IMR-90 (cell line): Measurements from ENCODE around the gene MCM3AP. TPM values are rescaled to one million over a fixed set of nuclear protein-coding genes. Genes with fewer than 3 reads are reported as not detected.

Source experiments
- ATAC-seq: fragments of 200-7000 bp; cut with Tn5 transposase; 2 replicates; pipeline ENCODE4 v1.9.1; 2020; ENCODE audit warnings: low read depth, mild to moderate bottlenecking, moderate library complexity
- BruUV-seq: library from RNA; stranded (reverse); fragments of 400-500 nt; replicated peaks from 2 replicates; lab custom pipeline; 2021; lab: Mats Ljungman, UMichigan
- CTCF ChIA-PET: fragments of 300-600 bp; formaldehyde crosslinking; extraction: SDS; loops from one replicate; lab custom pipeline; 2021; ENCODE audit warnings: antibody characterized with exemption; lab: Yijun Ruan, JAX
- POLR2A ChIA-PET: fragments of 300-600 bp; sonication (Branson Sonifier 250); formaldehyde crosslinking; loops from one replicate; lab custom pipeline; 2022; ENCODE audit warnings: antibody characterized with exemption; ENCODE audit not compliant: unreplicated experiment; lab: Charles Lee
- DNase-seq: peaks from one replicate; pipeline ENCODE4 v3.0.0; 2013
- H2AFZ ChIP-seq: replicated peaks from 2 replicates; pipeline ENCODE3; 2013; ENCODE audit warnings: low read length, mild to moderate bottlenecking; ENCODE audit not compliant: poor library complexity
- H2AK5ac ChIP-seq: 2 replicates; pipeline ENCODE4 v1.6.1; 2013; ENCODE audit warnings: low read depth, low read length, inconsistent platforms
- H2AK9ac ChIP-seq: replicated peaks from 2 replicates; pipeline ENCODE3; 2013; ENCODE audit warnings: mild to moderate bottlenecking, low read depth, low read length, moderate library complexity; ENCODE audit not compliant: poor library complexity
- H2BK120ac ChIP-seq: 2 replicates; pipeline ENCODE4 v1.6.1; 2013; ENCODE audit warnings: low read depth, low read length, inconsistent platforms
- H2BK15ac ChIP-seq: 3 replicates; pipeline ENCODE4 v1.6.1; 2013; ENCODE audit warnings: low read depth, low read length, inconsistent platforms
- H2BK20ac ChIP-seq: 2 replicates; pipeline ENCODE4 v1.6.1; 2013; ENCODE audit warnings: low read depth, mild to moderate bottlenecking, inconsistent platforms, low read length, moderate library complexity
- H2BK5ac ChIP-seq: 2 replicates; pipeline ENCODE4 v1.6.1; 2013; ENCODE audit warnings: mild to moderate bottlenecking, low read depth, low read length, inconsistent platforms; ENCODE audit not compliant: poor library complexity, severe bottlenecking
- H3K14ac ChIP-seq: replicated peaks from 2 replicates; pipeline ENCODE4 v1.6.1; 2013; ENCODE audit warnings: low read depth, low read length, inconsistent platforms
- H3K18ac ChIP-seq: 2 replicates; pipeline ENCODE4 v1.6.1; 2013; ENCODE audit warnings: low read depth, low read length, control low read depth
- H3K23ac ChIP-seq: 2 replicates; pipeline ENCODE4 v1.6.1; 2013; ENCODE audit warnings: low read depth, low read length, inconsistent platforms
- H3K27ac ChIP-seq: 2 replicates; pipeline ENCODE4 v1.5.1; 2013; ENCODE audit warnings: mild to moderate bottlenecking, control low read depth, low read length; ENCODE audit not compliant: insufficient read depth
- H3K27me3 ChIP-seq: 2 replicates; pipeline ENCODE4 v1.6.1; 2013; ENCODE audit warnings: low read length; ENCODE audit not compliant: control insufficient read depth, insufficient read depth
- H3K36me3 ChIP-seq: 2 replicates; pipeline ENCODE4 v1.6.1; 2013; ENCODE audit warnings: low read length, mixed read lengths; ENCODE audit not compliant: control insufficient read depth, insufficient read depth
- H3K4ac ChIP-seq: 2 replicates; pipeline ENCODE4 v1.6.1; 2013; ENCODE audit warnings: low read depth, low read length, inconsistent platforms
- H3K4me1 ChIP-seq: 2 replicates; pipeline ENCODE4 v1.6.1; 2013; ENCODE audit warnings: low read length, mixed read lengths; ENCODE audit not compliant: control insufficient read depth, insufficient read depth
- H3K4me2 ChIP-seq: 2 replicates; pipeline ENCODE4 v1.6.1; 2013; ENCODE audit warnings: low read depth, mild to moderate bottlenecking, control low read depth, low read length, moderate library complexity
- H3K4me3 ChIP-seq: 2 replicates; pipeline ENCODE4 v1.5.1; 2013; ENCODE audit warnings: low read depth, mild to moderate bottlenecking, control low read depth, low read length, moderate library complexity; ENCODE audit not compliant: insufficient read depth
- H3K56ac ChIP-seq: 2 replicates; pipeline ENCODE4 v1.6.1; 2013; ENCODE audit warnings: low read length, inconsistent platforms; ENCODE audit not compliant: insufficient read depth; ENCODE audit errors: extremely low read depth
- H3K79me1 ChIP-seq, 2 experiments: 2 replicates each; pipeline ENCODE4 v1.6.1; 2013; ENCODE audit warnings: low read length in 2 of 2, inconsistent platforms in 1 of 2, low read depth in 1 of 2
- H3K9ac ChIP-seq: 2 replicates; pipeline ENCODE4 v1.6.1; 2013; ENCODE audit warnings: low read depth, low read length, control low read depth
- H3K9me1 ChIP-seq: 2 replicates; pipeline ENCODE4 v1.6.1; 2013; ENCODE audit warnings: low read length, inconsistent platforms; ENCODE audit not compliant: insufficient read depth
- H3K9me3 ChIP-seq: 2 replicates; pipeline ENCODE4 v1.6.1; 2013; ENCODE audit warnings: low read length; ENCODE audit not compliant: control insufficient read depth, insufficient read depth
- H4K20me1 ChIP-seq: 2 replicates; pipeline ENCODE4 v1.6.1; 2013; ENCODE audit warnings: low read length, inconsistent platforms; ENCODE audit not compliant: insufficient read depth
- H4K5ac ChIP-seq: 2 replicates; pipeline ENCODE4 v1.6.1; 2013; ENCODE audit warnings: mild to moderate bottlenecking, low read depth, low read length, control low read depth
- H4K8ac ChIP-seq, 2 experiments: 2 replicates each; pipeline ENCODE4 v1.6.1; 2013; ENCODE audit warnings: low read depth in 2 of 2, low read length in 2 of 2, control low read depth in 1 of 2, inconsistent platforms in 1 of 2
- H4K91ac ChIP-seq: 2 replicates; pipeline ENCODE4 v1.6.1; 2013; ENCODE audit warnings: low read depth, low read length, inconsistent platforms; ENCODE audit not compliant: insufficient read depth
- BHLHE40 ChIP-seq: fragments of 150-350 bp; IDR thresholded peaks from 2 replicates; pipeline ENCODE4 v1.6.1; 2016; ENCODE audit warnings: mild to moderate bottlenecking, low read depth, low read length
- CEBPB ChIP-seq: IDR thresholded peaks from 2 replicates; pipeline ENCODE4 v1.6.1; 2012; ENCODE audit warnings: low read depth, low read length, improper control_type of control experiment
- CHD1 ChIP-seq: IDR thresholded peaks from 2 replicates; pipeline ENCODE4 v1.6.1; 2012; ENCODE audit warnings: low read depth, low read length, improper control_type of control experiment
- CTCF ChIP-seq: conservative IDR thresholded peaks from 2 replicates; pipeline ENCODE4 v1.5.1; 2012; ENCODE audit warnings: mild to moderate bottlenecking, low read depth, low read length, improper control_type of control experiment
- ELK1 ChIP-seq: fragments of 150-350 bp; IDR thresholded peaks from 2 replicates; pipeline ENCODE4 v1.6.1; 2016; ENCODE audit warnings: low read depth, mild to moderate bottlenecking, low read length, moderate library complexity, borderline replicate concordance
- FOS ChIP-seq: fragments of 150-350 bp; IDR thresholded peaks from 2 replicates; pipeline ENCODE4 v1.6.1; 2016; ENCODE audit warnings: low read depth, low read length
- MAFK ChIP-seq: IDR thresholded peaks from 2 replicates; pipeline ENCODE4 v1.6.1; 2012; ENCODE audit warnings: low read depth, low read length, improper control_type of control experiment
- MAZ ChIP-seq: IDR thresholded peaks from 2 replicates; pipeline ENCODE4 v1.6.1; 2012; ENCODE audit warnings: low read depth, mild to moderate bottlenecking, low read length, improper control_type of control experiment, moderate library complexity, borderline replicate concordance
- MXI1 ChIP-seq: IDR thresholded peaks from 2 replicates; pipeline ENCODE4 v1.6.1; 2012; ENCODE audit warnings: low read depth, mild to moderate bottlenecking, low read length, moderate library complexity, borderline replicate concordance
- NFE2L2 ChIP-seq: fragments of 150-350 bp; IDR thresholded peaks from 2 replicates; pipeline ENCODE4 v1.6.1; 2016; ENCODE audit warnings: low read depth, mild to moderate bottlenecking, low read length
- RAD21 ChIP-seq: IDR thresholded peaks from 2 replicates; pipeline ENCODE4 v1.6.1; 2012; ENCODE audit warnings: low read length, improper control_type of control experiment
- RCOR1 ChIP-seq: IDR thresholded peaks from 2 replicates; pipeline ENCODE4 v1.6.1; 2012; ENCODE audit warnings: mild to moderate bottlenecking, low read length, improper control_type of control experiment; ENCODE audit not compliant: insufficient replicate concordance
- RFX5 ChIP-seq: IDR thresholded peaks from 2 replicates; pipeline ENCODE4 v1.8.0; 2012; ENCODE audit warnings: low read depth, mild to moderate bottlenecking, low read length, moderate library complexity
- SMC3 ChIP-seq: fragments of 150-350 bp; IDR thresholded peaks from 2 replicates; pipeline ENCODE4 v1.6.1; 2016; ENCODE audit warnings: low read depth, mild to moderate bottlenecking, antibody characterized with exemption, low read length, moderate library complexity
- USF2 ChIP-seq: fragments of 150-350 bp; IDR thresholded peaks from 2 replicates; pipeline ENCODE4 v1.6.1; 2017; ENCODE audit warnings: mild to moderate bottlenecking, antibody characterized with exemption, low read length, low read depth
- WGBS, 2 experiments: methylation state at CpG; one replicate each; pipeline versions ENCODE4 v1.1.5 to v1.1.7; 2013; ENCODE audit warnings: missing lambda C conversion rate in 2 of 2; ENCODE audit not compliant: insufficient read length in 1 of 2; ENCODE audit errors: extremely low coverage in 2 of 2; 5-methylcytosine and 5-hydroxymethylcytosine counted together
- dilution Hi-C: fragments of 300-500 bp; cut with HindIII; formaldehyde crosslinking; loops from one replicate; pipeline ENCODE4 v1.14.3; 2018; ENCODE audit warnings: low sequenced_read_pairs; ENCODE audit not compliant: unreplicated experiment
- in situ Hi-C: fragments of 300-500 bp; cut with MboI; formaldehyde crosslinking; loops from 3 replicates; pipeline ENCODE4 v1.14.3; 2019; ENCODE audit warnings: low sequenced_read_pairs, inconsistent platforms, mixed read lengths
- intact Hi-C: fragments of 100-400 bp; cut with micrococcal nuclease; formaldehyde crosslinking; loops from 2 replicates; pipeline ENCODE4 v1.10.0; 2022
- polyA plus RNA-seq, 3 experiments: library from polyadenylated mRNA; depleted of rRNA; stranded (reverse); fragments of >200 nt; gene quantifications; 2 replicates each; pipeline ENCODE4 v1.2.3, GENCODE V29; 2012; ENCODE audit warnings: low replicate concordance in 1 of 3
- total RNA-seq: library from RNA; depleted of rRNA; stranded (reverse); fragments of >200 nt; gene quantifications from 2 replicates; pipeline ENCODE4 v1.2.3, GENCODE V29; 2012

Gene MCM3AP
- total and polyA plus RNA-seq, 2 of the 4 experiments (the other 2 are of a cell fraction) = 46.5 to 63.1 TPM

GRCh38 chr21:46264046-46264689 is 21.2 kb downstream of the MCM3AP start:
- DNase-seq (no peak), ATAC-seq (no peak)
- no TSS peak for BruUV-seq
- Histone ChIP-seq H3K27me3 (no peaks in the 10 kb centered on the region), H3K79me1 (peaks cover 9 to 22% of the 10 kb centered on the region in 2 experiments), H3K4me3 (no peak overlapping the region), H2AK9ac (no peak overlapping the region), H4K20me1 (peaks cover 10% of the 10 kb centered on the region; the same call in 1 of the 2 replicates), H3K9ac (no peak overlapping the region), H2BK120ac (no peak overlapping the region), H3K56ac (no peak overlapping the region), H2AK5ac (no peak overlapping the region), H3K4me2 (no peak overlapping the region), H4K8ac (no peak overlapping the region), H2BK20ac (no peak overlapping the region), H2AFZ (peak overlapping the region; percentile 32), H3K14ac (no peak overlapping the region), H3K9me3 (no peaks in the 10 kb centered on the region), H3K27ac (no peak overlapping the region), H3K4ac (no peak overlapping the region), H2BK15ac (no peak overlapping the region), H4K91ac (no peak overlapping the region), H2BK5ac (no peak overlapping the region), H4K5ac (no peak overlapping the region), H3K4me1 (no peaks in the 10 kb centered on the region), H3K9me1 (no peaks in the 10 kb centered on the region), H3K36me3 (peaks cover 62% of the 10 kb centered on the region), H3K18ac (no peak overlapping the region), H3K23ac (no peak overlapping the region)
- in situ Hi-C loops (no loop called here), intact Hi-C loops (no loop called here), dilution Hi-C loops (no loop called here)
- 97% methylated on average over 11 of the region's 22 CpGs; no CpG with 5 or more reads in 1 of the 2 experiments for WGBS, 2 experiments
- TF ChIP-seq BHLHE40 (no peak), CHD1 (no peak), RCOR1 (no peak), ELK1 (no peak), USF2 (no peak), MAZ (no peak), CTCF (no peak), CEBPB (no peak), NFE2L2 (no peak), MXI1 (no peak), SMC3 (no peak), RFX5 (no peak), FOS (no peak), MAFK (no peak), RAD21 (no peak)
- ChIA-PET CTCF (no interaction called here), POLR2A (no interaction called here)
